T-cell (primary cell): ENCODE measurements around the gene SH3RF1. TPM values are rescaled to one million over a fixed set of nuclear protein-coding genes. Genes with fewer than 3 reads are reported as not detected.
"Not testable (repeated sequence)": the region's sequence is repeated elsewhere in the genome, so short reads cannot be mapped to it uniquely, and the experiment has no call there.

ENCODE experiments used
- ATAC-seq, 4 experiments: fragments of 200-7000 bp in 3 of 4; fragments of 150-1000 bp in 1 of 4; cut with Tn5 transposase; replicated peaks in 1 of 4; 1 replicate in 3 of 4; 2 replicates in 1 of 4; pipeline ENCODE4 v1.10.0; 2021; ENCODE audit warnings: moderate library complexity in 3 of 4, mild to moderate bottlenecking in 2 of 4, moderate number of reproducible peaks in 1 of 4
- CTCF ChIA-PET, 2 donors: fragments of 300-600 bp; sonication (Branson Sonifier 250); formaldehyde crosslinking; loops; one replicate each; lab custom pipeline; 2022; ENCODE audit warnings: antibody characterized with exemption in 2 of 2; lab: Charles Lee
- POLR2A ChIA-PET, 2 donors: fragments of 300-600 bp; sonication (Branson Sonifier 250); formaldehyde crosslinking; loops; one replicate each; lab custom pipeline; 2022; ENCODE audit warnings: antibody characterized with exemption in 2 of 2; lab: Charles Lee
- DNase-seq, 35 experiments: peaks; one replicate each; pipeline versions ENCODE4 v3.0.0 to v3.0.0-alpha.2; 2013 to 2023
- H3K27ac ChIP-seq: one replicate; pipeline ENCODE4 v1.5.1; 2013; ENCODE audit warnings: low read length
- H3K27me3 ChIP-seq, 2 experiments: replicated peaks in 1 of 2; 1 replicate in 1 of 2; 2 replicates in 1 of 2; pipeline versions ENCODE4 v1.6.1 to v1.7.0; 2013; ENCODE audit warnings: low read length in 1 of 2, mixed read lengths in 1 of 2; ENCODE audit not compliant: control insufficient read depth in 2 of 2, insufficient read depth in 2 of 2; ENCODE audit errors: extremely low read depth in 1 of 2
- H3K36me3 ChIP-seq, 2 donors: 1 replicate in 1 of 2; 2 replicates in 1 of 2; pipeline versions ENCODE4 v1.6.1 to v1.7.0; 2013; ENCODE audit warnings: low read length in 1 of 2; ENCODE audit not compliant: control insufficient read depth in 2 of 2, insufficient read depth in 1 of 2; ENCODE audit errors: extremely low read depth in 1 of 2
- H3K4me1 ChIP-seq, 2 experiments: 1 replicate in 1 of 2; 2 replicates in 1 of 2; pipeline versions ENCODE4 v1.6.1 to v1.7.0; 2013; ENCODE audit warnings: low read length in 2 of 2, mixed read lengths in 1 of 2; ENCODE audit not compliant: insufficient read depth in 2 of 2, control insufficient read depth in 1 of 2; ENCODE audit errors: extremely low read depth in 1 of 2
- H3K4me3 ChIP-seq, 2 donors: 1 replicate in 1 of 2; 2 replicates in 1 of 2; pipeline versions ENCODE4 v1.5.1 to v1.7.0; 2013; ENCODE audit warnings: mild to moderate bottlenecking in 2 of 2, low read length in 1 of 2, moderate library complexity in 1 of 2; ENCODE audit not compliant: control insufficient read depth in 1 of 2; ENCODE audit errors: extremely low read depth in 1 of 2
- H3K9me3 ChIP-seq: 2 replicates; pipeline ENCODE4 v1.7.0; 2013
- H3K27ac Mint-ChIP-seq, 2 donors: one replicate each; pipeline ENCODE4 v1.8.0; 2020 to 2021; ENCODE audit warnings: mild to moderate bottlenecking in 2 of 2, mixed read lengths in 2 of 2
- H3K27me3 Mint-ChIP-seq, 2 donors: one replicate each; pipeline ENCODE4 v1.8.0; 2021 to 2022; ENCODE audit warnings: mixed read lengths in 2 of 2
- H3K36me3 Mint-ChIP-seq: one replicate; pipeline ENCODE4 v1.8.0; 2021; ENCODE audit warnings: mixed read lengths
- H3K4me1 Mint-ChIP-seq, 3 donors: one replicate each; pipeline ENCODE4 v1.8.0; 2020 to 2022; ENCODE audit warnings: mixed read lengths in 3 of 3, mild to moderate bottlenecking in 1 of 3
- H3K4me3 Mint-ChIP-seq, 3 donors: one replicate each; pipeline ENCODE4 v1.8.0; 2020 to 2022; ENCODE audit warnings: mild to moderate bottlenecking in 3 of 3, mixed read lengths in 3 of 3, moderate library complexity in 3 of 3
- H3K9me3 Mint-ChIP-seq, 3 donors: one replicate each; pipeline ENCODE4 v1.8.0; 2020 to 2022; ENCODE audit warnings: mixed read lengths in 3 of 3
- WGBS: methylation state at CpG from one replicate; pipeline ENCODE4 v1.1.5; 2013; ENCODE audit warnings: missing lambda C conversion rate; ENCODE audit not compliant: insufficient coverage; 5-methylcytosine and 5-hydroxymethylcytosine counted together
- total RNA-seq, 35 experiments: library from RNA in 6 of 35; stranded (reverse) in 6 of 35; fragments of 120-200 nt in 1 of 35; gene quantifications; one replicate each; pipeline versions ENCODE4 v1.2.1 to v1.2.4 and lab custom pipeline; 2013 to 2026

The SH3RF1 gene
- total RNA-seq, 5 donors from 2014 or later (not counting 1 experiment from before 2014, with no cell fraction given) = 0.23 to 0.60 (median 0.27) TPM; not detected in 1

DNA sequence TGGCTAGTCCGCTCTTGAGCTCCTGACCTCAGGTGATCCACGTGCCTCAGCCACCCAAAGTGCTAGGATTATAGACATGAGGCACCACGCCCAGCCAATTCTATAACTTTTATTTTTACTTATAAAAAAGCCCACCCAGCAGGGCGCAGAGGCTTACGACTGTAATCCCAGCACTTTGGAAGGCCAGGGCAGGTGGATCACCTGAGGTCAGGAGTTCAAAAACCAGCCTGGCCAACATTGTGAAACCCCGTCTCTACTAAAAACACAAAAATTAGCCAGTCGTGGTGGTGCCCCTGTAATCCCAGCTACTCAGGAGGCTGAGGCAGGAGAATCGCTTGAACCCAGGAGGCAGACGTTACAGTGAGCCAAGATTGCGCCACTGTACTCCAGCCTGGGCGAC, 73.5 kb downstream of the SH3RF1 start:
- DNase-seq, H3K27ac ChIP-seq, H3K27me3 Mint-ChIP-seq, H3K36me3 Mint-ChIP-seq, H3K36me3 ChIP-seq, H3K4me1 ChIP-seq, ATAC-seq, H3K9me3 ChIP-seq, H3K4me3 ChIP-seq, CTCF ChIA-PET, H3K4me1 Mint-ChIP-seq, H3K27ac Mint-ChIP-seq, H3K4me3 Mint-ChIP-seq, H3K27me3 ChIP-seq: not testable (repeated sequence)
- POLR2A ChIA-PET = interaction anchor here in 1 of 2 donors (0.5 kb wide), 1 partner anchor 246 kb away, joined by 6 read pairs; no protein-coding TSS in a partner anchor
- 91% methylated on average over 4 of the region's 11 CpGs for WGBS
- peaks cover 4 to 18% (median 13%) of the 10 kb centered on the region in 3 donors for H3K9me3 Mint-ChIP-seq

DNA sequence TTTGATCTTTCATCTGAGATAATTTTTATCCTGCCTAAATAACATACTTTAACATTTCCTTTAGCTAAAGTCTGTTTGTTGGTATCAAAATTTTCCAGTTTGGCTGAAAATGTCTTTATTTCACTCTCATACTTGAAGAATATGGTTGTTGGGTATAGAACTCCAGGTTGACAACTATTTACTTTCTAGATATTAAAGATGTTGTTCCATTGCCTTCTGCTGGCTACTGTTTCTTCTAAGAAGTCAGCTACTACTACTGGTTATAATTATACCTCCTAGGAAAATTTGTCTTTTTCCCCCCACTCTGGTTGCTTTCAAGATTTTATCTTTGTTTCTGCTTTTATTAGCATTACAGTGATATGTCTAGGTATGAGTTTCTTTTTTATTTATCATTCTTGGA, 75.7 kb downstream of the SH3RF1 start:
- H3K9me3 ChIP-seq = no peaks in the 10 kb centered on the region
- H3K27me3 ChIP-seq = no peaks in the 10 kb centered on the region
- CTCF ChIA-PET = no interaction called here
- DNase-seq (no peak), ATAC-seq (no peak)
- H3K4me3 ChIP-seq = no peak overlapping the region
- Mint-ChIP-seq H3K4me1 (no peaks in the 10 kb centered on the region), H3K27ac (no peak overlapping the region), H3K27me3 (peaks cover 0 to 8% of the 10 kb centered on the region in 2 donors), H3K9me3 (peaks cover 4 to 18% (median 13%) of the 10 kb centered on the region in 3 donors), H3K36me3 (no peaks in the 10 kb centered on the region), H3K4me3 (no peak overlapping the region)
- no peaks in the 10 kb centered on the region for H3K36me3 ChIP-seq
- POLR2A ChIA-PET = no interaction called here
- H3K4me1 ChIP-seq = no peaks in the 10 kb centered on the region
- H3K27ac ChIP-seq = no peak overlapping the region

GRCh38 chr4:169189968-169190367, 80.8 kb downstream of the SH3RF1 start:
- H3K36me3 ChIP-seq, H3K4me3 Mint-ChIP-seq, ATAC-seq, H3K4me3 ChIP-seq, H3K27ac ChIP-seq, H3K9me3 ChIP-seq, H3K36me3 Mint-ChIP-seq, H3K4me1 ChIP-seq, H3K4me1 Mint-ChIP-seq, CTCF ChIA-PET, H3K27me3 ChIP-seq, H3K9me3 Mint-ChIP-seq, H3K27ac Mint-ChIP-seq, DNase-seq: not testable (repeated sequence)
- POLR2A ChIA-PET = interaction anchor here in 1 of 2 donors (0.7 kb wide), 1 partner anchor 432 kb away, joined by 6 read pairs; no protein-coding TSS in a partner anchor
- peaks cover 0 to 10% of the 10 kb centered on the region in 2 donors for H3K27me3 Mint-ChIP-seq
- no CpG with 5 or more reads among the region's 2 CpGs for WGBS

GRCh38 chr4:169189372-169189771, 81.4 kb downstream of the SH3RF1 start:
- DNase-seq (no peak), ATAC-seq (no peak)
- Histone ChIP-seq H3K27me3 (no peaks in the 10 kb centered on the region), H3K9me3 (no peaks in the 10 kb centered on the region), H3K27ac (no peak overlapping the region), H3K4me3 (no peak overlapping the region), H3K36me3 (no peaks in the 10 kb centered on the region), H3K4me1 (no peaks in the 10 kb centered on the region)
- Mint-ChIP-seq H3K4me1 (no peaks in the 10 kb centered on the region), H3K36me3 (no peaks in the 10 kb centered on the region), H3K4me3 (no peak overlapping the region), H3K9me3 (peaks cover 0 to under 1% (median 0%) of the 10 kb centered on the region in 3 donors), H3K27ac (no peak overlapping the region), H3K27me3 (peaks cover under 1 to 11% of the 10 kb centered on the region in 2 donors)
- WGBS = 20% methylated on average over 1 of the region's 4 CpGs
- CTCF ChIA-PET = no interaction called here
- POLR2A ChIA-PET = no interaction called here

GRCh38 chr4:169188204-169188603, 82.6 kb downstream of the SH3RF1 start:
- 100% methylated on average over 1 of the region's 3 CpGs for WGBS
- H3K9me3 Mint-ChIP-seq = no peaks in the 10 kb centered on the region

GRCh38 chr4:169185133-169185956, 85.4 kb downstream of the SH3RF1 start:
- H3K27me3 Mint-ChIP-seq = peaks cover 11 to 21% of the 10 kb centered on the region in 2 donors

More at GRCh38 chr4:169188204-169188603, 82.6 kb downstream of the SH3RF1 start:
- no peak overlapping the region for H3K27ac Mint-ChIP-seq
- no peak overlapping the region for H3K4me3 Mint-ChIP-seq
- Histone ChIP-seq H3K9me3 (no peaks in the 10 kb centered on the region), H3K4me3 (no peak overlapping the region), H3K27me3 (peaks cover 0 to under 1% of the 10 kb centered on the region in 2 experiments), H3K4me1 (no peaks in the 10 kb centered on the region), H3K36me3 (no peaks in the 10 kb centered on the region), H3K27ac (no peak overlapping the region)
- no peak for DNase-seq
- no peak for ATAC-seq
- H3K27me3 Mint-ChIP-seq = peaks cover 3 to 11% of the 10 kb centered on the region in 2 donors
- ChIA-PET CTCF (no interaction called here), POLR2A (no interaction called here)
- H3K4me1 Mint-ChIP-seq = no peaks in the 10 kb centered on the region
- no peaks in the 10 kb centered on the region for H3K36me3 Mint-ChIP-seq

More at GRCh38 chr4:169185133-169185956, 85.4 kb downstream of the SH3RF1 start:
- Mint-ChIP-seq H3K36me3 (no peaks in the 10 kb centered on the region), H3K4me3 (no peak overlapping the region), H3K9me3 (no peaks in the 10 kb centered on the region), H3K4me1 (no peaks in the 10 kb centered on the region), H3K27ac (no peak overlapping the region)
- no peaks in the 10 kb centered on the region for H3K4me1 ChIP-seq
- H3K27ac ChIP-seq = no peak overlapping the region
- CTCF ChIA-PET = interaction anchor here in 1 of 2 donors (1.5 kb wide), 1 partner anchor 61 kb away, joined by 3 read pairs; no protein-coding TSS in a partner anchor
- no peak overlapping the region for H3K4me3 ChIP-seq
- WGBS = no CpG with 5 or more reads among the region's 7 CpGs
- H3K27me3 ChIP-seq = peaks cover 0 to 4% of the 10 kb centered on the region in 2 experiments
- H3K36me3 ChIP-seq = no peaks in the 10 kb centered on the region
- DNase-seq (no peak), ATAC-seq (no peak)
- H3K9me3 ChIP-seq = no peaks in the 10 kb centered on the region
- POLR2A ChIA-PET = no interaction called here
